OCI-LY1 (cell line): ENCODE results near the gene XYLT1.

Experiments used
- CTCF ChIP-seq: fragments of 200-600 bp; sonication (generic), shearing (Covaris generic); IDR thresholded peaks from 2 replicates; pipeline ENCODE4 v1.5.1; 2017; ENCODE audit warnings: mild to moderate bottlenecking, antibody characterized with exemption, low read length, moderate library complexity, mixed read lengths
- EZH2 ChIP-seq: fragments of 200-600 bp; sonication (generic), shearing (Covaris generic); IDR thresholded peaks from 2 replicates; pipeline ENCODE4 v1.8.0; 2017; ENCODE audit warnings: borderline replicate concordance, mixed run types, mild to moderate bottlenecking, antibody characterized with exemption, low read length, moderate library complexity, mixed read lengths

GRCh38 chr16:17407321-17407720, 63.4 kb downstream of the XYLT1 start:
- no peak for TF ChIP-seq CTCF
- no peak for TF ChIP-seq EZH2
